Natural killer cell (primary cell): ENCODE measurements around the gene MSANTD2. TPM values are rescaled to one million over a fixed set of nuclear protein-coding genes. Genes with fewer than 3 reads are reported as not detected.

Experiments
- ATAC-seq, 3 donors: fragments of 150-1000 bp in 2 of 3; fragments of 200-7000 bp in 1 of 3; cut with Tn5 transposase; 1 replicate in 1 of 3; 2 replicates in 2 of 3; pipeline ENCODE4 v1.10.0; 2021; ENCODE audit warnings: mild to moderate bottlenecking in 2 of 3, moderate library complexity in 2 of 3
- DNase-seq, 2 donors: peaks; one replicate each; pipeline versions ENCODE4 v3.0.0 to v3.0.0-alpha.2; 2013 to 2021; ENCODE audit warnings: mixed read lengths in 1 of 2
- H3K27ac ChIP-seq: one replicate; pipeline ENCODE4 v1.5.1; 2013; ENCODE audit warnings: mild to moderate bottlenecking, low read length
- H3K27me3 ChIP-seq: one replicate; pipeline ENCODE4 v1.6.1; 2013; ENCODE audit warnings: low read length; ENCODE audit not compliant: control insufficient read depth, insufficient read depth
- H3K36me3 ChIP-seq: one replicate; pipeline ENCODE4 v1.6.1; 2013; ENCODE audit warnings: low read length; ENCODE audit not compliant: control insufficient read depth, insufficient read depth
- H3K4me1 ChIP-seq: one replicate; pipeline ENCODE4 v1.6.1; 2013; ENCODE audit warnings: low read length; ENCODE audit not compliant: control insufficient read depth, insufficient read depth
- H3K4me3 ChIP-seq: one replicate; pipeline ENCODE4 v1.5.1; 2013; ENCODE audit warnings: low read length
- H3K9me3 ChIP-seq: one replicate; pipeline ENCODE4 v1.6.1; 2013; ENCODE audit warnings: low read length; ENCODE audit not compliant: control insufficient read depth, insufficient read depth
- H3K27ac Mint-ChIP-seq, 2 donors: one replicate each; pipeline ENCODE4 v1.8.0; 2022; ENCODE audit warnings: mild to moderate bottlenecking in 2 of 2, mixed read lengths in 2 of 2, moderate library complexity in 1 of 2
- H3K27me3 Mint-ChIP-seq, 2 donors: one replicate each; pipeline ENCODE4 v1.8.0; 2022; ENCODE audit warnings: low read depth in 2 of 2, mixed read lengths in 2 of 2
- H3K36me3 Mint-ChIP-seq: one replicate; pipeline ENCODE4 v1.8.0; 2022; ENCODE audit warnings: mixed read lengths
- H3K4me1 Mint-ChIP-seq, 2 donors: one replicate each; pipeline ENCODE4 v1.8.0; 2022; ENCODE audit warnings: mixed read lengths in 2 of 2
- H3K4me3 Mint-ChIP-seq: one replicate; pipeline ENCODE4 v1.8.0; 2022; ENCODE audit warnings: mild to moderate bottlenecking, moderate library complexity, mixed read lengths
- H3K9me3 Mint-ChIP-seq, 2 donors: one replicate each; pipeline ENCODE4 v1.8.0; 2022; ENCODE audit warnings: mixed read lengths in 2 of 2
- WGBS: methylation state at CpG from one replicate; pipeline ENCODE4 v1.1.7; 2013; ENCODE audit warnings: missing lambda C conversion rate; ENCODE audit not compliant: insufficient coverage; 5-methylcytosine and 5-hydroxymethylcytosine counted together
- intact Hi-C: fragments of 100-400 bp; cut with micrococcal nuclease; formaldehyde crosslinking; loops from one replicate; pipeline ENCODE4 v1.14.2; 2022
- total RNA-seq, 4 donors: library from RNA; stranded (reverse); fragments of 120-200 nt in 1 of 4; gene quantifications; one replicate each; pipeline versions ENCODE4 v1.2.3 to v1.2.4, GENCODE V29; 2013 to 2022
- TF ChIP-seq, protein P1 (sequence below): fragments of 200-600 bp; IDR thresholded peaks from one replicate; pipeline ENCODE4 v1.8.0; 2022; ENCODE audit warnings: antibody characterized with exemption

The MSANTD2 gene
- total RNA-seq, 3 donors from 2014 or later (not counting 1 experiment from before 2014, with no cell fraction given) = 10.1 to 14.1 (median 13.3) TPM

DNA sequence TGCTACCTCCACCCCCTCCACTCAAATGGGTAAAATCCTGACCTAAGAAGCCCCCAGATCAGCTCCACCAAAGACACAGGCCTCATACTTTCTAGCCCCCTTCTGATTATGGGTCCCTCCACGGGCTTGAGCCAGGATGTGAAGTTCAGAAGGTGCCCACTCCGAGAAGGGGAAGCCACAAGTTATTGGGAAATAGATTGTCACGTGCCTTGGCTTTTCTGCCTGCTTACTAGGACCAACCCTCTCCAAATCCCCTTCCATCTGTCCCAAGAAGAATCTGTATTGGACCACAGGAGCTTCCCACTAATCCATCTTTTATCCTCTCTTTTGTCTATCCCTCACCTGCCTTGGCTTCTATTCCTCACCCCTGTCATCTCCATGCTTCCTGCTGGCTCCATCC is 63.5 kb downstream of the MSANTD2 start:
- Mint-ChIP-seq H3K4me1 (peaks cover 7 to 21% of the 10 kb centered on the region in 2 donors), H3K27ac (no peak overlapping the region), H3K9me3 (no peaks in the 10 kb centered on the region), H3K36me3 (no peaks in the 10 kb centered on the region), H3K27me3 (peaks cover 48 to 54% of the 10 kb centered on the region in 2 donors), H3K4me3 (no peak overlapping the region)
- no peak for DNase-seq
- Histone ChIP-seq H3K4me3 (no peak overlapping the region), H3K9me3 (no peaks in the 10 kb centered on the region), H3K4me1 (peaks cover 16% of the 10 kb centered on the region), H3K27me3 (peaks cover 7% of the 10 kb centered on the region), H3K27ac (no peak overlapping the region), H3K36me3 (no peaks in the 10 kb centered on the region)
- intact Hi-C loops = no loop called here
- WGBS = 10% methylated on average over 3 of the region's 3 CpGs
- no peak for ATAC-seq
- TF ChIP-seq, protein P1, sequence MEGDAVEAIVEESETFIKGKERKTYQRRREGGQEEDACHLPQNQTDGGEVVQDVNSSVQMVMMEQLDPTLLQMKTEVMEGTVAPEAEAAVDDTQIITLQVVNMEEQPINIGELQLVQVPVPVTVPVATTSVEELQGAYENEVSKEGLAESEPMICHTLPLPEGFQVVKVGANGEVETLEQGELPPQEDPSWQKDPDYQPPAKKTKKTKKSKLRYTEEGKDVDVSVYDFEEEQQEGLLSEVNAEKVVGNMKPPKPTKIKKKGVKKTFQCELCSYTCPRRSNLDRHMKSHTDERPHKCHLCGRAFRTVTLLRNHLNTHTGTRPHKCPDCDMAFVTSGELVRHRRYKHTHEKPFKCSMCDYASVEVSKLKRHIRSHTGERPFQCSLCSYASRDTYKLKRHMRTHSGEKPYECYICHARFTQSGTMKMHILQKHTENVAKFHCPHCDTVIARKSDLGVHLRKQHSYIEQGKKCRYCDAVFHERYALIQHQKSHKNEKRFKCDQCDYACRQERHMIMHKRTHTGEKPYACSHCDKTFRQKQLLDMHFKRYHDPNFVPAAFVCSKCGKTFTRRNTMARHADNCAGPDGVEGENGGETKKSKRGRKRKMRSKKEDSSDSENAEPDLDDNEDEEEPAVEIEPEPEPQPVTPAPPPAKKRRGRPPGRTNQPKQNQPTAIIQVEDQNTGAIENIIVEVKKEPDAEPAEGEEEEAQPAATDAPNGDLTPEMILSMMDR = no peak

DNA sequence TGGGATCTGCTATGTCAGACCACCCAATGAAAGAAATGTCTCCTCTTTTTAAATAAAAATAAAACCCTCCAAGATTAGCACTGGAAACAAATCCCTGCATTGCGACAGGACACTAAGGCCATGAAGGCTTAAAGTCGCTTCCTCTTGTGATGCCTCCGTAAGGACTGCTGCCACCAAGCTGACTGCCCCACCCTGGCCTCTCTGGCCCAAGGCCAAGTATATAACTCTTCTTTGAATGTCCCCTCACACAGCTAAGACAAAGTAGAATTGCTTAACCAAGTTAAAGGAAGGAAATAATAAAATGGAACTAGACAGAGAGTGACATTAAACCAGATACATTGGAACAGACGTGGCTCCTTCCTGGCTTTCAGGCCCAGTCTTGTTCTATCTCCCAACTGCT is 68.0 kb downstream of the MSANTD2 start:
- intact Hi-C loops = no loop called here
- no peaks in the 10 kb centered on the region for H3K4me1 ChIP-seq
- Mint-ChIP-seq H3K27ac (no peak overlapping the region), H3K36me3 (no peaks in the 10 kb centered on the region), H3K9me3 (no peaks in the 10 kb centered on the region), H3K4me3 (no peak overlapping the region), H3K4me1 (no peaks in the 10 kb centered on the region), H3K27me3 (peaks cover 24 to 25% of the 10 kb centered on the region in 2 donors)
- H3K9me3 ChIP-seq = no peaks in the 10 kb centered on the region
- 61% methylated on average over 4 of the region's 4 CpGs for WGBS
- TF ChIP-seq, protein P1 = no peak
- no peak for DNase-seq
- H3K4me3 ChIP-seq = no peak overlapping the region
- H3K36me3 ChIP-seq = no peaks in the 10 kb centered on the region
- H3K27me3 ChIP-seq = no peaks in the 10 kb centered on the region
- no peak overlapping the region for H3K27ac ChIP-seq
- ATAC-seq = no peak

DNA sequence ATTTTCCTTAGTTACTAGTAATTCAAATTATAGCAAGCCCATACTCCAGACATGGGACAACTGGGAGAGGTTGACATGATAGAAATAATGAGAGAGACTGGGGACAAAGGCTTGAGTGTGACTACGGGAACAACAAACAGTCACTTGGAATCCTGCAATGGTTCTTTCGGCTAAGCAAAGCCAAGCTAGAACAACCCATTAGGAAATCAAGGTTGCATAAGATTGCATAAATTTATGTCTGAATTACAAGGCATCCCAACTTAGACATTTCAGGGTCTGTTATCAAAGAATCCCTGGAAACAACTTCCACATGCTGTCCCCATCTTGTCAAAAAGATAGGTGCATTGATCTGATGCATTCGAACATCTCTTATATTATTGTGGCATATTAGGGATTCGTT is 70.6 kb downstream of the MSANTD2 start:
- TF ChIP-seq, protein P1 = no peak
- ATAC-seq (no peak), DNase-seq (no peak)
- no peak overlapping the region for H3K27ac ChIP-seq
- H3K9me3 ChIP-seq = no peaks in the 10 kb centered on the region
- H3K36me3 ChIP-seq = no peaks in the 10 kb centered on the region
- H3K27ac Mint-ChIP-seq = no peak overlapping the region
- WGBS = 90% methylated on average over 4 of the region's 4 CpGs
- H3K27me3 Mint-ChIP-seq = peaks cover 25 to 31% of the 10 kb centered on the region in 2 donors
- no peaks in the 10 kb centered on the region for H3K9me3 Mint-ChIP-seq
- H3K36me3 Mint-ChIP-seq = no peaks in the 10 kb centered on the region
- peaks cover 0 to 7% of the 10 kb centered on the region in 2 donors for H3K4me1 Mint-ChIP-seq
- intact Hi-C loops = no loop called here
- no peak overlapping the region for H3K4me3 ChIP-seq
- H3K4me1 ChIP-seq = peaks cover 5% of the 10 kb centered on the region
- no peak overlapping the region for H3K4me3 Mint-ChIP-seq
- H3K27me3 ChIP-seq = no peaks in the 10 kb centered on the region

DNA sequence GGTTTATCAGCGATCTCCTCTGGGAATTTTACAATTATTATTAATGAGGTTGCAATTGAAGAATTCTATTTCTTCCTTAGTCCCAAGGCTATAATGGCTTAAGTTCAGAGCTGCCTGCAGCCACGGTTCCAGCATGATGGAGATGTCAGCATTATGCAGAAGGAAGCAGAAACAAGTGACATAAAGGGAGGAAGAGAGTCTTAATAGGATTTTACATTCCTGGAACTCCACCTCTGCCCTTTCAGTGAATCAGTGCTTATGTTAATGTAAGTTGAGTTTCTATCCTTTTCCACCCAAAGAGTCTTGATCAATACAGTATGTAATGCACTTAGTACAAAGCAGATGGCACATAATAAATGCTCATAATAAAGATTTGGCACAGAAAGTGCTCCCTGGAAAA is 72.1 kb downstream of the MSANTD2 start:
- no peaks in the 10 kb centered on the region for H3K27me3 ChIP-seq
- TF ChIP-seq, protein P1 = no peak
- 75% methylated on average over 2 of the region's 2 CpGs for WGBS
- H3K36me3 ChIP-seq = no peaks in the 10 kb centered on the region
- no peak for ATAC-seq
- Mint-ChIP-seq H3K27me3 (peaks cover 33 to 36% of the 10 kb centered on the region in 2 donors), H3K9me3 (no peaks in the 10 kb centered on the region), H3K36me3 (no peaks in the 10 kb centered on the region), H3K4me3 (no peak overlapping the region), H3K27ac (no peak overlapping the region), H3K4me1 (peaks cover 0 to 7% of the 10 kb centered on the region in 2 donors)
- DNase-seq = no peak
- H3K27ac ChIP-seq = no peak overlapping the region
- peaks cover 5% of the 10 kb centered on the region for H3K4me1 ChIP-seq
- no peaks in the 10 kb centered on the region for H3K9me3 ChIP-seq
- intact Hi-C loops = no loop called here
- H3K4me3 ChIP-seq = no peak overlapping the region
